PFSK-1 (cell line): ENCODE data around the gene UBE2D2.

Experiments used
- FOXP2 ChIP-seq: optimal IDR thresholded peaks from 2 replicates; pipeline ENCODE3; 2011; ENCODE audit warnings: borderline replicate concordance, control low read depth, inconsistent platforms; ENCODE audit not compliant: insufficient read depth; ENCODE audit errors: extremely low read length, extremely low read depth
- POLR2AphosphoS5 ChIP-seq: IDR thresholded peaks from 2 replicates; pipeline ENCODE4 v1.6.1; 2012; ENCODE audit warnings: low read depth, mild to moderate bottlenecking, control low read depth, low read length, moderate library complexity
- REST ChIP-seq, 2 experiments: IDR thresholded peaks; 2 replicates each; pipeline versions ENCODE4 v1.6.1 to v1.8.0; 2011 to 2012; ENCODE audit warnings: low read depth in 2 of 2, low read length in 2 of 2, control low read depth in 1 of 2, inconsistent platforms in 1 of 2, mild to moderate bottlenecking in 1 of 2, moderate library complexity in 1 of 2; ENCODE audit not compliant: insufficient read depth in 1 of 2
- SIN3A ChIP-seq: IDR thresholded peaks from 2 replicates; pipeline ENCODE4 v1.6.1; 2012; ENCODE audit warnings: mild to moderate bottlenecking, low read length, moderate library complexity, borderline replicate concordance; ENCODE audit not compliant: insufficient read depth
- TAF1 ChIP-seq: IDR thresholded peaks from 2 replicates; pipeline ENCODE4 v1.6.1; 2012; ENCODE audit warnings: low read length, control low read depth, borderline replicate concordance; ENCODE audit not compliant: insufficient read depth

UBE2D2 gene

DNA sequence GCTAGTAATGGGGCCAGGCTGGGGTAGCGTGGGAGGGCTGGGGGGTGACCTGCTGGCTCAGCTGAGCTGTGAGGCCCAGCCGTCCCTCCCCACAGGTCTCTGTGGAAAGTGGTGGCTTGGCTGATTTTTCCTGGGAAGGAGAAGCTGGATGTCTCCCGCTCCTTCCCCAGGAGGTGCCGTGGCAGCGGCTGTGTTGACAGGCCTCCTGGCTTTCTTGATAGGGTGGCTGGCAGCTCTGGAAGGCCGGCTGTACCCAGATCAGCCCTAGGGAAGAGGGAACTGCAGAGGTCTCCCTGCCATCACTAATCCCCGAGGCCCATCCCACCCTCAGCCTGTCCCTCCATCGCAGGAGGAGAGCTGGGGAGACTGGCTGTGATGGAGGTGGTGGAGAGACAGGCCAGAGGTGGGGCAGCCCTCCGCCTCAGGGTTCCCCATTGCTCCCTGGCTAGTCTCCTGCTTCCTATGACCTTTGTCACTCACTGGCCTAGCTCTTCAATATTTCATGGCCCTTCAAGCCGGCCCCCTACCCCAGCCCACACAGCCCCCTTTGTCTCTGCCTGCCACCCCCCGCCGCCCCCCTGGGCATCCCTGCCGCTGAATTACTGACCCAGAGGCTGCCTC lies 93.8 kb downstream of the UBE2D2 start:
- no peak for TF ChIP-seq SIN3A
- TF ChIP-seq FOXP2 = no peak
- TF ChIP-seq POLR2AphosphoS5 = no peak
- no peak for TF ChIP-seq TAF1
- TF ChIP-seq REST (IDR thresholded peaks at IDR 0.05; ENCODE audit: insufficient read depth in 1 of 2, low read depth in 2 of 2, low read length in 2 of 2) = no peak

DNA sequence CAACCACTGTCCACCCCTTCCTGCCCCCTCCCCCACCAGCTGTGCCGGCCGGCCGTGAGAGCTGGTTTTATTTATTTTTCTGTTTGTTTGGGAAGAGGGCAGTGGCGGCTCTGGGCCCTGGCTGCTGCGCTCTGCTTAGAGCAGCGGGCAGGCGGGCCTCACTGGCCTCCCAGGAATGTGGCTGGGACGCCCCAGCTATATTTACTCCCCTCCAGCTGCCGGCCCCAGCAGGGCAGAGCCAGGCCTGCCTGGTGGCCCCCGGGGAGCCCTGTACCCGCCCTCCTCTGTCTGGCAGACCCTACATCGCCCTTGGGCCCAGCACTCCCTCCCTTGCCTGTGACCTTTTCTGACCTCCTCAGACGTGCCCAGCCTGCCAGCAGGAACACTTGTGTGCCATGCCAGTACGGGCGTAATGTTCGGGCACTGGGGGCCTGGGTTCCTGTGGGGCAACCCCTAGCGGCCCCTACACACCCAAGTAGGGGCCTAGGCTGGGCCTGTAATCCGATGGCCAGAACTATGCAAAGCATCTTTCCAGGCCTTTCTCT lies 94.7 kb downstream of the UBE2D2 start:
- TF ChIP-seq TAF1 (no peak), SIN3A (no peak), FOXP2 (no peak), REST (IDR thresholded peaks at IDR 0.05; ENCODE audit: insufficient read depth in 1 of 2, low read depth in 2 of 2, low read length in 2 of 2) (no peak), POLR2AphosphoS5 (no peak)

DNA sequence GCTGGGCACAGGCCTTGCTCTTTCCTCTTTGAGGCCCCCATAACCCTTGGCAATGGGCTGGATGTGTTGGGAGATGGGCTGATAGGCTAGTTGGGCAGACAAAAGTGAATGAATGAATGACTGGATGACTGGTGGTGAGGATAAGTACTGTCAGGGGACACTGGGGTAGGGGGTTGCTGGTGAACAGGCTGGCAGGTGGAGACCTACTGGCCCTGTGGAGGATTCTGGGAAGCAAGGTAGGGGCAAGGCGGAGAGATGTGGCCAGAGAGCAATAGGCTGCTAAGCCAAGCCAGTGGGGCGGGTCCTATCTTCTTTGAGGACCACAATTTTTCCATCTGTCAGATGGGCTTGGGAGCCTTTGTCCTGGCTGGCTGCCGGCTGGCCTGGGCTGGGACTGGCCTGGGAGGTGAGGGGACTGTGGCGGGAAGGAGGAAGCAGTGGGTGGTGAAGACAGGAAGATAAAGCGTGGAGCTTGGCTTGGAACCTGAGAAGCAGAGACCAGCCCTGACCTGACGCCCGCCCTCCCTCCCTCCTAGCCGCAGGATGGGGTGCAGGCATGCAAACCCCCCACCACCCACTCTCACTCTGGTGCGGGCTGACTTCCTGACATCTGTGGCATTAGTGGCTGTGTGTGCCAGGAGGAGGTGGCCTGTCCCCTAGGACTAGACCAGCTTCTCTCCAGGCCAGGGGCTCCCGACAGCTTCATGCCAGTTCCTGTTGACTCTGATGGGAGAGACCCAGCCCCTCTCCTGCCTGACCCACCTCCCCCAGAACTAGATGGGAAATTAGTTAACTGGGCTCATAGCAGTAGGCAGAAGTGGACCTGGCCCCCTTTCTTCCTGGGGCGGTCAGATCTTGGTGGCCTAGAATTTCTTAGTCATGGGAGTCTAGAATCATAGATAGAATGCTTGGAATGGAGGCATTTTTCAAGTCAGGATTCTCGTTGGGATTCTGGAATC lies 96.5 kb downstream of the UBE2D2 start:
- TF ChIP-seq POLR2AphosphoS5 = no peak
- no peak for TF ChIP-seq REST (IDR thresholded peaks at IDR 0.05; ENCODE audit: insufficient read depth in 1 of 2, low read depth in 2 of 2, low read length in 2 of 2)
- TF ChIP-seq FOXP2 = no peak
- no peak for TF ChIP-seq TAF1
- TF ChIP-seq SIN3A = no peak

- TF ChIP-seq FOXP2 = no peak
- no peak for TF ChIP-seq POLR2AphosphoS5
- no peak for TF ChIP-seq SIN3A
- no peak for TF ChIP-seq REST (IDR thresholded peaks at IDR 0.05; ENCODE audit: insufficient read depth in 1 of 2, low read depth in 2 of 2, low read length in 2 of 2)
- TF ChIP-seq TAF1 = no peak
Measured at GRCh38 chr5:139658501-139658927, 97.4 kb downstream of the UBE2D2 start.
